NCI-H2029 treated with DMSO at 0.1 percent for 48 hours (cell line): ENCODE data around the gene PWWP2A.
"Not testable (repeated sequence)": the region's sequence is repeated elsewhere in the genome, so short reads cannot be mapped to it uniquely, and the experiment has no call there.

Experiments used
- DNase-seq: peaks from one replicate; lab custom pipeline; 2025; lab: John Stamatoyannopoulos, UW

The PWWP2A gene

DNA sequence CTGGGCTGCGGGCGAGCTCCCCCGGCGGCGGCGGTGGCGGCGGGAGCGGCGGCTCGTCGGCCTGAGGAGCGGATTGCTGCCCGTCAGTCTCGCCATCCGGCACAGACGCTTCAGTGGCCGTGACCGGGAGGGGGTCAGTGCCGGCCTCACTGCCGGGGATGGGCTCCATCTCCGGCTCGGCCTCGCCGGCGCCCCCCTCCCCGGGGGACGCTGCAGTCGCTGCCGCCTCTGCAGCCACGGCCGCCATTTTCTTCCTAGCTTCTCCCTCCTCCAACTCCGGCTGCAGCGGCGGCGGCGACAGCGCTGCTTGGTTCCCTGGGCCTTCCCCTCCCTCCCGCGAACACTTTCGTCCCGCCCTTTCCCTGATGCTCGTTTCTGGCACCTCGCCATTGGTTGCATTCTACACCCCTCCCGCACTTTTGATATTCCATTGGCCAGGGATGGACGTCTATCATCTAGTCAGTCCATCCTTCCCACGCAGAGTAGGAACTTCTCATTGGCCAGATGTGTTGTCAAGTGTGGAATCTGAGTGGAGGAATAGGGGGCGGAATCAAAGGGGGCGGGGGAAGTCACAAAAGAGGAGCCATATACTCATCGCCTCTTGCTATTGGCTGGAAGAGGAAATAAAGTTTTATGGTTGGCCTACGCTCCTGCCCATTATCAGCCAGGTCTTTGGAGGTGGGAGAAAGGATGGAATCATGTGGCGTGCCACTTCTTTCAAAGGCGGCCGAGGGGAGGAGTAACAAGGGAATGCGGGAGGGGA lies at the start of gene PWWP2A:
PWWP2A (minus strand) TSS at position 309 of the 763 bp plus-strand sequence; CDS start at position 247, 62 bp downstream.
- peak; percentile 100 for DNase-seq

GRCh38 chr5:160167624-160168165 lies 48.4 kb upstream of the PWWP2A start:
- no peak for DNase-seq

DNA sequence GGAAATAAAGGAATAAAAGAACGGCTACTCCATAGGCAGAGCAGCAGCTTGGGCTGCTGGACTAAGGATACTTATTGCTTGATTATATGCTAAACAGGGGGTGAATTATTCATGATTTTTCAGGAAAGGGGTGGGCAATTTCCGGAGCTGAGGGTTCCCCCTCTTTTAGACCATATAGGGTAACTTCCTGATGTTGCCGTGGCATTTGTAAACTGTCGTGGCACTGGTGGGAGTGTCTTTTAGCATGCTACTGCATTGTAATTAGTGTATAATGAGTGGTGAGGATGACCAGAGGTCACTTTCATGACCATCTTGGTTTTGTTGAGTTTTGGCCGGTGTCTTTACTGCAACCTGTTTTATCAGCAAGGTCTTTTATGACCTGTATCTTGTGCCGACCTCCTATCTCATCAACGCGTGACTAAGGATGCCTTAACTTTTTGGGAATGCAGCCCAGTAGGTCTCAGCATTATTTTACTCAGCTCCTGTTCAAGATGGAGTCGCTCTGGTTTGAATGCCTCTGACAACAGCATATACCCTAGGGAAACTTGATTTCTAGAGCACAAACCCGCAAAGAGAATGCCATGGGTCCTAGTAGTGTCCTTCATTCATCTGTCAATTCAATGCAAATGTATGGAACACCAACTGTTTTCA lies 47.8 kb upstream of the PWWP2A start:
- no peak for DNase-seq

DNA sequence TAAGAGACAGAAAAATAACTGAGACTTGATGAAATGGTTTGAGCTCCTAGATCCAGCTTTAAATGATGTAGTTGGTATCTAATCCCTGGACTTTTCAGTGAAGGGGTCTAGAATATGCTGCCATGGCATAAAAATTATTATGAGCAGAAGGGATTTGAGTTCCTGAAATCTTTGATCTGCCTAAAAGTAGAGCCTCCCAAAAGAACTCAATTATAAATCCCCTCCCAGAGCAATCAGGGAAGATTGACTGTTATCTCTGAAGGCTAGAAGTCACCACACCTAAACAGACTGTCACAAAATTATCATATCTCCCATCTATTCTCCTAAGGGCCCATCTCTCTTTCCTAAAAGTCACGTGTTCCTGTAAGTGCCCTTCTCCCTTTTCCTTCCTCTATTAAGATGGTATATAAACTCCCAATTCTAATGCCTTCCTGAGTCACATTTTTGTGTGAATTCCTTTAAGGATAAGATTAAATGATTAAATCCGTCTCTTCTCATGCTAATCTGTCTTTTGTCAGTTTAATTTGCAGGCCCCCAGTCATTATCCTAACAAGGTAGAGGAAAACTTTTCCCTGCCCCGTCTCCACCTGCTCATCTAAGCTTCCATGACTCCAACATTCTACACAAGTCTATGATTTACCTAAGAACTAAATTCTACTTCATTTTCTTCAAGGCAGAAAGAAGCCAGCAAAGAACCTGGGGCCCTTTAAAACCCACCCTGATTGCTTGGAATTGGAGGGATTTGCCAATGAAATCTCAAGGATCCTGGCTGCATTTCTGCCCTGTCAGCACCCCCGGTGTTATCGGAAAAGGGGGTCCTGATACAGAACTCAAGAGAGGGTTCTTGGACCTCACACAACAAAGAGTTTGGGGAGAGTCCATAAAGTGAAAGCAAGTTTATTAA lies 47.1 kb upstream of the PWWP2A start:
- no peak for DNase-seq

GRCh38 chr5:160165137-160166068 lies 46.2 kb upstream of the PWWP2A start:
- DNase-seq = peak; percentile 73

DNA sequence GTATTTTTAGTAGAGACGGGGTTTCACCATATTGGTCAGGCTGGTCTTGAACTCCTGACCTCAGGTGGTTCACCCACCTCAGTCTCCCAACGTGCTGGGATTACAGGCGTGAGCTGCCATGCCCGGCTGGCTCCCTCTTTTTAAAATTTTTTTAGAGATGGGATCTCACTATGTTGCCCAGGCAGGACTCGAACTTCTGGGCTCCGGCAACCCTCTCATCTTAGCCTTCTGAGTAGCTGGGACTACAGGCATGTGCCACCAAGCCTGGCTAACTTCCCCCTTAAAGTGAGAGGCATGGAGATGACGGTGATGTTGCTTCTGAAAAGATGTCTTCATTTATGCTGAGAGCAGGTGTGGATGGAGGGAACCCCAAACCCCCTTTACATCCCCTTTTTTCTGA lies 43.7 kb upstream of the PWWP2A start:
- DNase-seq = no peak

DNA sequence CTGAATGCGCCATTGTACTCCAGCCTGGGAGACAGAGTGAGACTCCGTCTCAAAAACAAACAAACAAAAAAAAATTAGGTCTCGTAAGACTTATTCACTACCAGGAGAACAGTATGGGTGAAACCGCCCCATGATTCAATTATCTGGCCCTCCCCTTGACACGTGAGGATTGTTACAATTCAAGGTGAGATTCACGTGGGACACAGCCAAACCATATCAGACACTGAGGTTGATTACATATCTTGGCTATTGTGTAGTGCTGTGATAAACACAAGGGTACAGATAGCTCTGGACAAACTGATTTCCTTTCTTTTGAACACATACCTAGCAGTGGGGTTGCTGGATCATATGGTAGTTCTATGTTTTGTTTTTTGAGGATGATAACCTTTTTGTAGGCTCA lies 42.4 kb upstream of the PWWP2A start:
- no peak for DNase-seq

DNA sequence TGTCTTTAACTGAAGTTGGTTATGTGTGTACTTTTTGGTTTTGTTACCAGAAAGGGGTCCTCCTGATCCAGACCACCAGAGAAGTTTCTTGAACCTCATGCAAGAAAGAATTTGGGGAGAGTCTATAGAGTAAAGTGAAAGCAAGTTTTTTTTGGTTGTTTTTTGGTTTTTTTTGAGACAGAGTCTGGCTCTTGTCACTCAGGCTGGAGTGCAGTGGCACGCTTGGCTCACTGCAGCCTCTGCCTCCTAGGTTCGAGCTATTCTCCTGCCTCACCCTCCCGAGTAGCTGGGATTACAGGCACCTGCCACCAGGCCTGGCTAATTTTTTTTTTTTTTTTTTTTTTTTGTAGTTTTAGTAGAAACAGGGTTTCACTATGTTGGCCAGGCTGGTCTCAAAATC lies 41.6 kb upstream of the PWWP2A start:
- not testable (repeated sequence) for DNase-seq

- DNase-seq = no peak
Observed at GRCh38 chr5:160159991-160160792, 40.9 kb upstream of the PWWP2A start.

DNA sequence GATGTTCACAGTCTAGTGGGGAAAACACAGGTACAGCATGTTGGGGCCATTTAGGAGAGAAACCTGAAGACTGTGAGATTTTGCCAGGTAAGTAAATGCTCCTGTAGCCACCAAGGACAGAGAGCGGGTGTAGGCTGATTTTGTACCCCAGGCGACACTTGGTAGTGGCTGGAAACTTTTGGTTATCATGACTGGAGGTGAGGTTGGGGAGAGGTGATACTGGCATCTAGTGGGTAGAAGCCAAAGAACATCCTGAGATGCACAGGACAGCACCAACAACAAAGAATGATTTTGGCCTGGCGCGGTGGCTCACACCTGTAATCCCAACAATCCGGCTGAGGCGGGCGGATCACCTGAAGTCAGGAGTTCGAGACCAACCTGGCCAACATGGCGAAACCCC lies 38.8 kb upstream of the PWWP2A start:
- no peak for DNase-seq

DNA sequence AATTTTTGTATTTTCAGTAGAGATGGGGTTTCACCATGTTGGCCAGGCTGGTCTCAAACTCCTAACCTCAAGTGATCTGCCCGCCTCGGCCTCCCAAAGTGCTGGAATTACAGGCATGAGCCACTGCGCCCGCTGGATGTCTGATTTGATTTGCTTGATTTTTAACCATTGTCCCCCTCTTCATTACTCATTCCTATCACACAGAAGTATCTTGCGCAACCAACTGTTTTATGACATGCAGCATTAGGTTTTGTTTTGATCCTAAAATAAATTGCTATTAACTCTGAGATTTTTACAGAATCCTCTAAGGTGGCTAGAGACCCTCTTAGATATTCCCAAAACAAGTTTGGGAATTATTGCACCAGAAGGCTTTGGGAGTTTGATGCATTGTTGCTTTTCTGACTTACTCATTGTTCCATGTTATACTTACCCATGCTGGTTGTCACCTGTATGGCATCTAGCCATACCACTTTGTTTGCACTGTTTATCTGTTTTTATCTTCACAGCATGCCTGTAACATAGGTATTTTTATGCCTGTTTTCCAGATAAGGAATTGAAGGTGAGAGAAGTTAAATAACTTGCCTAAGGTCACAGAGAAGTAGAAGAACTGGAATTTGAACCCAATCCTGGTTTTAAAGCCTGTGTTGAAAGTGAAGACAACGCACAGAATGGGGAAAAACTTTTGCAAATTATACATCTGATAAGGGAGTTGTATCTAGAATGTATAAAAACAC lies 35.9 kb upstream of the PWWP2A start:
- no peak for DNase-seq

- DNase-seq = no peak
Observed at GRCh38 chr5:160152901-160153300, 33.7 kb upstream of the PWWP2A start.

DNA sequence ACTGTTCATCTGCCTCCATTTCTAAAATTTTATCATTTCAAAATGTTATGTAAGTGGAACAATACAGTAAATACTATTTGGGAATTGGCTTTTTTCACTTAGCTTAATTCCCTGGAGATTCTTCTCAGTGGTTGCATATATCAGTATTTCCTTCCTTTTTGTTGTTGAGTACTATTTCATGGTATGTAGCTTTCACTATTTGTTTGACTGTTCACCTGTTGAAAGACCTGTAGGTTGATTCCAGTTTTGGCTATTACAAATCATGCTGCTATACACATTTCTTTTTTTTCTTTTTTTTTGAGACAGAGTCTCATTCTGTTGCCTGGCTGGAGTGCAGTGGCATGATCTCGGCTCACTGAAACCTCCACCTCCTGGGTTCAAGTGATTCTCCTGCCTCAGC lies 33.0 kb upstream of the PWWP2A start:
- no peak for DNase-seq

DNA sequence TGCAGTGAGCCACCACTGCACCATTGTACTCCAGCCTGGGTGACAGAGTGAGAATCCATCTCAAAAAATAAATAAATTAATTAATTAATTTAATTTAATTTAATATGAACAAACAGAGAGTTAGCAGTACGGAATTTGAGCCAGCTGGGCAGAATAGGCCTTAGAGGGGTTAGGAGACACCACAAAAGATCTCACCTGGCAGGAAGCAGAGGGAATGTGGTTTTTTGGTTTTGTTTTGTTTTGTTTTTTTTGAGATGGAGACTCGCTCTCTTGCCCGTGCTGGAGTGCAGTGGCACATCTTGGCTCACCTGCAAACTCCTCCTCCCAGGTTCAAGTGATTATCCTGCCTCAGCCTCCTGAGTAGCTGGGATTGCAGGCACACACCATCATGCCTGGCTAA lies 31.8 kb upstream of the PWWP2A start:
- no peak for DNase-seq

- DNase-seq = no peak
Observed at GRCh38 chr5:160150381-160150780, 31.1 kb upstream of the PWWP2A start.

GRCh38 chr5:160144436-160144835 lies 25.2 kb upstream of the PWWP2A start:
- not testable (repeated sequence) for DNase-seq

GRCh38 chr5:160134332-160134731 lies 15.1 kb upstream of the PWWP2A start:
- no peak for DNase-seq

DNA sequence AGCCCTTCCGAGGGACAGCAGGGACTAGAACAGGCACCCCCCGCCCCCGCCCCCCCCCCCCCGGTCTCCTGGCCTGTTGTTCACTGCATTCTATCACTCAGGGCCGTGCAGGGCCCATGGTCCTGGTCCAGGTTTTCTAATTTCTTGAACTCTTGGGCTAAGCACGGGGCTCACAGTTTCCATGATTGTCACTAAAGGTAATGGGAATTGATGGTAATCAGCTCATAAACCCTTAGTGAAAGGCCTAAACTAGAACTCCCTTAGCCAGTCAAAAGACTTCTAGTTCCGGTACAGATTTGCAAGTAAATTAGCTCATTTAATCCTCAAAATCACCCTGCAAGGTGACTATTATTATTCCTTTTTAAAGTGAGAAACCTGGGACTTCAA lies 14.7 kb upstream of the PWWP2A start:
- DNase-seq = no peak

- DNase-seq = no peak
Observed at GRCh38 chr5:160133071-160133917, 14.0 kb upstream of the PWWP2A start.
